Lower leg skin (tissue), 4 donors: ENCODE measurements around the gene PTCD3. TPM values are rescaled to one million over a fixed set of nuclear protein-coding genes. Genes with fewer than 3 reads are reported as not detected.

Experiments used
- DNase-seq, 2 donors: peaks; one replicate each; pipeline ENCODE4 v3.0.0-alpha.2; 2019; ENCODE audit warnings: low spot score in 2 of 2
- H3K4me3 ChIP-seq: fragments of 200-600 bp; sonication (generic); 2 replicates; pipeline ENCODE4 v1.5.1; 2017; ENCODE audit warnings: mild to moderate bottlenecking, low read depth; ENCODE audit not compliant: poor library complexity, severe bottlenecking
- CTCF ChIP-seq, 3 donors: fragments of 450-650 bp; IDR thresholded peaks; one replicate each; pipeline ENCODE4 v1.5.1; 2016; ENCODE audit warnings: antibody characterized with exemption in 3 of 3, mild to moderate bottlenecking in 3 of 3, moderate library complexity in 2 of 3
- POLR2A ChIP-seq, 2 donors: fragments of 450-650 bp; IDR thresholded peaks; one replicate each; pipeline ENCODE4 v1.6.1; 2016 to 2017; ENCODE audit warnings: antibody characterized with exemption in 2 of 2, mild to moderate bottlenecking in 1 of 2, moderate library complexity in 1 of 2
- WGBS, 2 donors: methylation state at CpG; one replicate each; pipeline ENCODE4 v1.1.5; 2018; 5-methylcytosine and 5-hydroxymethylcytosine counted together
- intact Hi-C: fragments of 100-400 bp; cut with DNase I; formaldehyde crosslinking; loops from one replicate; pipeline ENCODE4 v1.15.0; 2023; ENCODE audit warnings: low total_unique reads
- total RNA-seq, 4 donors: library from RNA; depleted of rRNA; stranded (reverse); fragments of >200 nt; gene quantifications; one replicate each; pipeline ENCODE4 v1.1.0, GENCODE V29; 2016

PTCD3 gene
- total RNA-seq, 4 donors from 2014 or later, result 35.5 to 98.7 (median 48.5) TPM

DNA sequence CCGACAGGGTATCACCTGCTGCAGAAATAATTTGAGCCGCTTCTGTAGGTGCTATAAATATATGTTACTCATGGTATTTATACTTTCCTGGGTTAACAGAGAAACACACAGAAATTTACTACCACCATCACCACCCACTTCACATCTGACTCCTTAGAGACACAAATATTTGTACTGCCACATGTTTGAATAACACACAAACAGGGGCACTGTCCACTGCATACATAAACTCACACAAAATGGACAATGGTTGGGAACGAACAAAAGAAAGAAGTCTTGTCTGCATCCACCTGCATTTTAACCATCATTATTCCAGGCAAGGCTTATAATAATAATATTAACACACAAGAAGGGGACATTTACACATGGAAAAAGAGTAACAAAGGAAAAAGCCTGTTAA lies 65.3 kb downstream of the PTCD3 start:
- H3K4me3 ChIP-seq, result no peak overlapping the region
- TF ChIP-seq POLR2A (IDR thresholded peaks at IDR 0.05) (no peak), CTCF (IDR thresholded peaks at IDR 0.05) (no peak)
- no peak for DNase-seq
- intact Hi-C loops, result no loop called here
- 87 to 95% methylated on average over 3 of the region's 3 CpGs for WGBS, 2 donors

DNA sequence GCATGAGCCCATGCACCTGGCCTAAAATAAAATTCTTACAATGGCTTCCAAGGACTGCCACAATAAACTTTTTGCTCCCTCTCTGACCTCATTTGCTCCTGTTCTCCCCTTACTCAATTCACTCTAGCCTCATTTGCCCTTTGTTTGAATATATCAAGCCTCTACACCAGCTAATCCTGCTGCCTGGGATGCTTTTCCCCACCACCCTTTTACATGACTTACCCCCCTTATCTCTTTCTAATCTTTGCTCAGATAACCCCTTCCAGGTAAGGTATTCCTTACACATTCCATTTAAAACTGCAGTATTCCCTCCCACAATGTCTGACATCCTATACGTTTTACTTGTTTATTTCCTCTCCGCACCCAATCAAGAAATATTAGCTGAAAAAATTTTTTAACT lies 66.6 kb downstream of the PTCD3 start:
- TF ChIP-seq POLR2A (IDR thresholded peaks at IDR 0.05), result no peak
- no peak for TF ChIP-seq CTCF (IDR thresholded peaks at IDR 0.05)
- intact Hi-C loops, result no loop called here
- no peak overlapping the region for H3K4me3 ChIP-seq
- no peak for DNase-seq
- 17 to 46% methylated on average over 2 of the region's 2 CpGs for WGBS, 2 donors

- no peak for TF ChIP-seq POLR2A (IDR thresholded peaks at IDR 0.05)
- no peak for TF ChIP-seq CTCF (IDR thresholded peaks at IDR 0.05)
- 82 to 84% methylated on average over 2 of the region's 2 CpGs for WGBS, 2 donors
- intact Hi-C loops, result no loop called here
- no peak overlapping the region for H3K4me3 ChIP-seq
- DNase-seq, result no peak
Observed at GRCh38 chr2:86174445-86174844, 68.4 kb downstream of the PTCD3 start.

DNA sequence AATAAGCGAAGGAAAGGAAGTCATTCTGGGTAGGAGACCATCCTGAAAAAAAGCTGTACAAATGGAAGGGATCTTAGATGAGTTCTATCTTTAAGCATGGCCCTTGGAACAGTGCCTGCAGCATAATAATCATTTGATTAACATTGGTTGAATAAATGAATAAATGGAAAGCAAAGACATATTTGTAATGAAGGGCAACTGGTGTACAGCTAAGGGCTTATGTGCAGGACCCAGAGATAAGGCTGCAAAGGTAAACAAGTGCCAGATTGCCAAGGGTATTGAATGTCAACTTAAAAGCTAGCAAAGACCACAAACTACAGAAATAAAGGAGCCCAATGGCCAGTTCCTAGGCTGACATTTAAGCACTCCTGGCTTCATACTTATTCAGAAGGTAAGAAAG lies 69.8 kb downstream of the PTCD3 start:
- no peak for DNase-seq
- no peak overlapping the region for H3K4me3 ChIP-seq
- WGBS, 2 donors, result 88 to 90% methylated on average over 1 of the region's 1 CpG
- intact Hi-C loops, result no loop called here
- no peak for TF ChIP-seq CTCF (IDR thresholded peaks at IDR 0.05)
- no peak for TF ChIP-seq POLR2A (IDR thresholded peaks at IDR 0.05)

GRCh38 chr2:86176597-86176996 lies 70.6 kb downstream of the PTCD3 start:
- TF ChIP-seq POLR2A (IDR thresholded peaks at IDR 0.05), result no peak
- no peak for TF ChIP-seq CTCF (IDR thresholded peaks at IDR 0.05)
- H3K4me3 ChIP-seq, result no peak overlapping the region
- DNase-seq, result no peak
- intact Hi-C loops, result no loop called here

DNA sequence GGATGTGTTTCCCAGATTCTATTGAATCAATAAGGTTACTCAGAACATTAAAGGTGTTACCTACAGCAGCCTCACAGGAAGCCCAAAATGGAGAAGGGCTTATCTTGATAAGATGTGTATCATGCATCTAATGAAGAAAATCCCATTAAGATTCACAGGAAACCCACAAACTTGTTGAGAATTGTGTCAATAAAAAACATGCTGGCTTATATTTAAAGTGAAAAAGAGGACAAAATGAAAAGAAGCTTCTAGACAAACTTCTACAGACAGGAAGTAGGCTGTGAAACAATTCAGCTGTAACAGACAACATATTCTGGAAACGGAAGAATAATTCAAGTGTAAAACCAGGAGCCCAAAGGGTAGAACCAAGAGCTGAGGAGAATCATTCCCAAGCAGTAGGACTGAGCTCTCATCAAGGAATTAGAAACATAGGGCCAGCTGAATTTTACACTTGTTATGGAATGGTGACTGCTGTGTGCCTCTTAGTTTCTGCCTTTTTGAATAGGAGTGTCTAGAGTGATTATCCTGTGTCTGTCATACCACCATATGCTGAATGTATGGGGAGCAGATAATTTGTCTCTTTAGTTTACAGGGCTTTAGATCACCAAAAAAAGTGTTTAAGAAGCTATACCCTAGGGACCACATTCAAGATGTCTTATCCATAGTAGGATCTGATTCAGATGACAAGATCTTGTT lies 79.6 kb downstream of the PTCD3 start:
- no peak for TF ChIP-seq POLR2A (IDR thresholded peaks at IDR 0.05)
- no peak for TF ChIP-seq CTCF (IDR thresholded peaks at IDR 0.05)
- H3K4me3 ChIP-seq, result no peak overlapping the region
- intact Hi-C loops, result no loop called here
- no peak for DNase-seq
- WGBS, 2 donors, result 29 to 32% methylated on average over 1 of the region's 1 CpG
